SK-N-SH (cell line): ENCODE measurements around the gene CELSR1.

Source experiments
- RCOR1 ChIP-seq: fragments of 150-350 bp; IDR thresholded peaks from 2 replicates; pipeline ENCODE4 v1.6.1; 2017; ENCODE audit warnings: antibody characterized with exemption, low read length
- TF ChIP-seq, protein P1 (sequence below): fragments of 200-600 bp; sonication (generic); IDR thresholded peaks from 2 replicates; pipeline ENCODE4 v1.6.1; 2017; ENCODE audit warnings: antibody characterized with exemption, mild to moderate bottlenecking, moderate library complexity

DNA sequence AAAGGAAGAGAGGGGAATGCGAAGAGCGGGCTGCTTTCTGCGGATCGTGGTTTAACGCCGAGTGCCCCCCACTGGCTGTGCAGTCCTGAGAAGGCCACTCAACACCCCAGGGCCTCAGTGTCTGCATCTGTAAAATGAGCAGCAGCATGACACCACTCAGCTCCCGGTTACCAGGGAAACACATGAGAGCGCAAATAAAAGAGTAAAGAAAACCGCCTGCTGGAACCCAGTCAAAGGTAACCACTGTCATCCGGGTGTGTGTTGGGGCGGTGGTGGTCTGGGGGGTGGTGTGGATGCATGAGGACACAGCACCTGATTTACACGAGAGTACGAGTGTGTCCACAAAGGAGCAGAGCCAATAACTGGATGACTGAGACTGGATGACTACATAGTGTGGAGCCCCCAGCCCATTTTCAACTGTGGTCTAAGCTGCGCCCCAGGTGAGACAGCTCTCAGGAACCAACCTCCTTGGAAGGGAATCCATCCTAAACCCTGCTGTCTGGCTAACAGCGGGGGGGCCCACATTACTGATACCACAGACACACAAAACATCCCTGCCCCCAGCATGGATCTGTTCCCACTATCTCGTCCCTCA lies 5.7 kb downstream of the CELSR1 start:
- TF ChIP-seq, protein P1, sequence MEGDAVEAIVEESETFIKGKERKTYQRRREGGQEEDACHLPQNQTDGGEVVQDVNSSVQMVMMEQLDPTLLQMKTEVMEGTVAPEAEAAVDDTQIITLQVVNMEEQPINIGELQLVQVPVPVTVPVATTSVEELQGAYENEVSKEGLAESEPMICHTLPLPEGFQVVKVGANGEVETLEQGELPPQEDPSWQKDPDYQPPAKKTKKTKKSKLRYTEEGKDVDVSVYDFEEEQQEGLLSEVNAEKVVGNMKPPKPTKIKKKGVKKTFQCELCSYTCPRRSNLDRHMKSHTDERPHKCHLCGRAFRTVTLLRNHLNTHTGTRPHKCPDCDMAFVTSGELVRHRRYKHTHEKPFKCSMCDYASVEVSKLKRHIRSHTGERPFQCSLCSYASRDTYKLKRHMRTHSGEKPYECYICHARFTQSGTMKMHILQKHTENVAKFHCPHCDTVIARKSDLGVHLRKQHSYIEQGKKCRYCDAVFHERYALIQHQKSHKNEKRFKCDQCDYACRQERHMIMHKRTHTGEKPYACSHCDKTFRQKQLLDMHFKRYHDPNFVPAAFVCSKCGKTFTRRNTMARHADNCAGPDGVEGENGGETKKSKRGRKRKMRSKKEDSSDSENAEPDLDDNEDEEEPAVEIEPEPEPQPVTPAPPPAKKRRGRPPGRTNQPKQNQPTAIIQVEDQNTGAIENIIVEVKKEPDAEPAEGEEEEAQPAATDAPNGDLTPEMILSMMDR, result no peak
- TF ChIP-seq RCOR1, result no peak
